C1 segment of cervical spinal cord (tissue), 14 donors: Measurements from ENCODE around the gene OSBPL1A.

Source experiments
- DNase-seq, 14 donors: peaks; one replicate each; lab custom pipeline; 2025; lab: John Stamatoyannopoulos, UW

OSBPL1A gene

GRCh38 chr18:24397694-24398368, at the start of gene OSBPL1A:
Gene OSBPL1A (minus strand): TSS chr18:24397824. CDS start chr18:24377533, 20,291 bp downstream.
- DNase-seq, result peak; percentile 6 to 92 (median 84)

- no peak for DNase-seq
Measured at GRCh38 chr18:24446953-24447538, 49.4 kb upstream of the OSBPL1A start.

- DNase-seq, result no peak
Measured at GRCh38 chr18:24446453-24446852, 48.8 kb upstream of the OSBPL1A start.

GRCh38 chr18:24443870-24444269, 46.2 kb upstream of the OSBPL1A start:
- no peak for DNase-seq

GRCh38 chr18:24436939-24437338, 39.3 kb upstream of the OSBPL1A start:
- no peak for DNase-seq

GRCh38 chr18:24432618-24433017, 35.0 kb upstream of the OSBPL1A start:
- DNase-seq, result no peak

- no peak for DNase-seq
Measured at GRCh38 chr18:24429188-24429587, 31.6 kb upstream of the OSBPL1A start.

- no peak for DNase-seq
Measured at GRCh38 chr18:24428709-24429108, 31.1 kb upstream of the OSBPL1A start.

GRCh38 chr18:24427484-24427883, 29.9 kb upstream of the OSBPL1A start:
- no peak for DNase-seq

- DNase-seq, result peak; percentile 0 to 87 (median 66)
Measured at GRCh38 chr18:24426398-24427294, 29.0 kb upstream of the OSBPL1A start, which contains the start of gene IMPACT. Gene IMPACT (plus strand): TSS chr18:24426670. CDS start chr18:24426757, 87 bp downstream.

- DNase-seq, result no peak
Measured at GRCh38 chr18:24426073-24426397, 28.4 kb upstream of the OSBPL1A start.

GRCh38 chr18:24421831-24422230, 24.2 kb upstream of the OSBPL1A start:
- no peak for DNase-seq

GRCh38 chr18:24420551-24420950, 22.9 kb upstream of the OSBPL1A start:
- DNase-seq, result no peak

- no peak for DNase-seq
Measured at GRCh38 chr18:24417480-24417879, 19.9 kb upstream of the OSBPL1A start.

- no peak for DNase-seq
Measured at GRCh38 chr18:24414349-24415003, 16.9 kb upstream of the OSBPL1A start.

GRCh38 chr18:24413148-24413547, 15.5 kb upstream of the OSBPL1A start:
- peak in 3 of 14 donors; percentile 3 to 20 (median 4) for DNase-seq

GRCh38 chr18:24408496-24408895, 10.9 kb upstream of the OSBPL1A start:
- DNase-seq, result no peak

- no peak for DNase-seq
Measured at GRCh38 chr18:24404591-24404990, 7.0 kb upstream of the OSBPL1A start.

- DNase-seq, result no peak
Measured at GRCh38 chr18:24403076-24403475, 5.5 kb upstream of the OSBPL1A start.

GRCh38 chr18:24402209-24402785, 4.7 kb upstream of the OSBPL1A start:
- peak in 2 of 14 donors; percentile 3 to 4 for DNase-seq

- DNase-seq, result no peak
Measured at GRCh38 chr18:24400587-24400986, 3.0 kb upstream of the OSBPL1A start.
